Loucy (cell line): ENCODE data around the gene EEPD1.

ENCODE experiments used
- H2AFZ ChIP-seq: fragments of 200-600 bp; sonication (generic); 2 replicates; pipeline ENCODE4 v1.6.0; 2016; ENCODE audit warnings: antibody characterized with exemption, mild to moderate bottlenecking, low read length, moderate library complexity
- H3F3A ChIP-seq: fragments of 200-600 bp; 2 replicates; pipeline ENCODE4 v1.6.0; 2016; ENCODE audit warnings: antibody characterized with exemption, low read depth, mild to moderate bottlenecking
- H3K27me3 ChIP-seq: fragments of 200-600 bp; sonication (generic); 2 replicates; pipeline ENCODE4 v1.6.1; 2014; ENCODE audit warnings: low read length, mild to moderate bottlenecking; ENCODE audit not compliant: insufficient read depth, poor library complexity, severe bottlenecking
- H3K36me3 ChIP-seq: fragments of 200-600 bp; sonication (generic); 2 replicates; pipeline ENCODE4 v1.6.1; 2016; ENCODE audit warnings: low read length; ENCODE audit not compliant: insufficient read depth
- H3K4me1 ChIP-seq: fragments of 200-600 bp; sonication (generic); 2 replicates; pipeline ENCODE4 v1.5.1; 2014; ENCODE audit warnings: low read length, mild to moderate bottlenecking; ENCODE audit not compliant: insufficient read depth, poor library complexity, severe bottlenecking
- H3K4me2 ChIP-seq: fragments of 200-600 bp; sonication (generic); 2 replicates; pipeline ENCODE4 v1.6.0; 2014; ENCODE audit warnings: antibody characterized with exemption, low read length, low read depth, mild to moderate bottlenecking; ENCODE audit not compliant: poor library complexity, severe bottlenecking
- H3K4me3 ChIP-seq: fragments of 200-600 bp; sonication (generic); 2 replicates; pipeline ENCODE4 v1.5.1; 2014; ENCODE audit warnings: low read length, mild to moderate bottlenecking, mixed read lengths; ENCODE audit not compliant: poor library complexity, severe bottlenecking
- H3K79me2 ChIP-seq: fragments of 200-600 bp; sonication (generic); 2 replicates; pipeline ENCODE4 v1.6.1; 2014; ENCODE audit warnings: low read length; ENCODE audit not compliant: insufficient read depth
- H3K9ac ChIP-seq: fragments of 200-600 bp; sonication (generic); 2 replicates; pipeline ENCODE4 v1.6.0; 2014; ENCODE audit warnings: mild to moderate bottlenecking, low read depth, low read length, moderate library complexity; ENCODE audit not compliant: poor library complexity, severe bottlenecking
- H3K9me2 ChIP-seq: fragments of 200-600 bp; sonication (generic); replicated peaks from 2 replicates; pipeline ENCODE4 v1.6.1; 2016; ENCODE audit warnings: low read depth, low read length, mixed read lengths
- H3K9me3 ChIP-seq: fragments of 200-600 bp; sonication (generic); 2 replicates; pipeline ENCODE4 v1.6.1; 2014; ENCODE audit warnings: mild to moderate bottlenecking, antibody characterized with exemption, low read length, low read depth; ENCODE audit not compliant: insufficient read depth
- H4K20me1 ChIP-seq: fragments of 200-600 bp; sonication (generic); 2 replicates; pipeline ENCODE4 v1.6.0; 2014; ENCODE audit warnings: antibody characterized with exemption, low read length, mild to moderate bottlenecking; ENCODE audit not compliant: insufficient read depth, poor library complexity, severe bottlenecking
- EZH2phosphoT487 ChIP-seq: fragments of 200-600 bp; IDR thresholded peaks from 2 replicates; pipeline ENCODE4 v1.6.1; 2018; ENCODE audit warnings: antibody characterized with exemption, mild to moderate bottlenecking, moderate library complexity, borderline replicate concordance
- TF ChIP-seq, protein P1 (sequence below): fragments of 200-600 bp; sonication (generic); conservative IDR thresholded peaks from 2 replicates; pipeline ENCODE4 v1.5.1; 2014; ENCODE audit warnings: mild to moderate bottlenecking, antibody characterized with exemption, low read length

Gene EEPD1

DNA sequence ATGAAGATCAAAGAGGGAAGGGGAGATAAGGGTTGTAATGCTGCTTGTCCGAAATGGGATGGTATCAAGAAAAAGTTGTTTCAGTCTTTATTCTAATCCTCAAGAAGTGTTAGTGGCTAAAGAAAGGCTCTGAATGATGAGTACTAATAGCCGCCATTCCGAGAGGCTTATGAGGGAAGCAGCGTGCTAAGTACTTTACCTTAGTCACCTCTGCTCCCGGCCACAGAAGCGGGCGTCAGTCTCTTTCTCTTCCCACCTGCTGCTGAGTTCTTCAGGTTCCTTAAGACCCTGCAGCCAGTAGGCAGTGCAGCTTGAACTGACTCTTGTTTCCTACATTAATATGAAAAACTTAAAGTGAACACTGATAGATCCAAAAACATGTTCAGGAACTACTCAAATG lies 73.1 kb downstream of the EEPD1 start:
- Histone ChIP-seq H3K4me2 (no peak overlapping the region), H4K20me1 (no peaks in the 10 kb centered on the region), H3K9ac (no peak overlapping the region), H3K79me2 (no peaks in the 10 kb centered on the region), H3F3A (no peaks in the 10 kb centered on the region), H3K4me3 (no peak overlapping the region), H2AFZ (no peak overlapping the region), H3K9me3 (no peaks in the 10 kb centered on the region), H3K27me3 (no peaks in the 10 kb centered on the region), H3K9me2 (no peaks in the 10 kb centered on the region), H3K36me3 (no peaks in the 10 kb centered on the region), H3K4me1 (no peaks in the 10 kb centered on the region)
- TF ChIP-seq, protein P1, sequence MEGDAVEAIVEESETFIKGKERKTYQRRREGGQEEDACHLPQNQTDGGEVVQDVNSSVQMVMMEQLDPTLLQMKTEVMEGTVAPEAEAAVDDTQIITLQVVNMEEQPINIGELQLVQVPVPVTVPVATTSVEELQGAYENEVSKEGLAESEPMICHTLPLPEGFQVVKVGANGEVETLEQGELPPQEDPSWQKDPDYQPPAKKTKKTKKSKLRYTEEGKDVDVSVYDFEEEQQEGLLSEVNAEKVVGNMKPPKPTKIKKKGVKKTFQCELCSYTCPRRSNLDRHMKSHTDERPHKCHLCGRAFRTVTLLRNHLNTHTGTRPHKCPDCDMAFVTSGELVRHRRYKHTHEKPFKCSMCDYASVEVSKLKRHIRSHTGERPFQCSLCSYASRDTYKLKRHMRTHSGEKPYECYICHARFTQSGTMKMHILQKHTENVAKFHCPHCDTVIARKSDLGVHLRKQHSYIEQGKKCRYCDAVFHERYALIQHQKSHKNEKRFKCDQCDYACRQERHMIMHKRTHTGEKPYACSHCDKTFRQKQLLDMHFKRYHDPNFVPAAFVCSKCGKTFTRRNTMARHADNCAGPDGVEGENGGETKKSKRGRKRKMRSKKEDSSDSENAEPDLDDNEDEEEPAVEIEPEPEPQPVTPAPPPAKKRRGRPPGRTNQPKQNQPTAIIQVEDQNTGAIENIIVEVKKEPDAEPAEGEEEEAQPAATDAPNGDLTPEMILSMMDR, result no peak

DNA sequence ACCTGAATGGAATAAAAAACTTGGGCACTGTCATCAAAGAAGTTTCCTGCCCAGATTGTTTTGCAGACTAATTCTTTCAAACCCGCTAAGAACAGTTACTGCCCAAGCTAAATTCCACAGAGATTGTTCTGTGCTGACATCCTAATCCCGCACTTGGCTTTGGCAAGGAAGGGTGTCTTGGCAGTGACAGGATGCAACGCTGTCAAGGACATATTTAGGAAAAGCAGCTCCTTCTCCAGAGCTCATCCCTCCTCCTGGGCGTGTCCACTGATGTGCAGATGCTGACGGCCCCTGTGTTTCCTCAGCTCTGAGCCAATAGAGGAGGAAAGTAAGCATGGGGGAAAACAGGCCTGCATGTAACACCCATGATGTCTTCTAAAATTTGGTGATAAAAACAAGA lies 74.2 kb downstream of the EEPD1 start:
- no peak overlapping the region for H3K9ac ChIP-seq
- H3K4me2 ChIP-seq, result no peak overlapping the region

DNA sequence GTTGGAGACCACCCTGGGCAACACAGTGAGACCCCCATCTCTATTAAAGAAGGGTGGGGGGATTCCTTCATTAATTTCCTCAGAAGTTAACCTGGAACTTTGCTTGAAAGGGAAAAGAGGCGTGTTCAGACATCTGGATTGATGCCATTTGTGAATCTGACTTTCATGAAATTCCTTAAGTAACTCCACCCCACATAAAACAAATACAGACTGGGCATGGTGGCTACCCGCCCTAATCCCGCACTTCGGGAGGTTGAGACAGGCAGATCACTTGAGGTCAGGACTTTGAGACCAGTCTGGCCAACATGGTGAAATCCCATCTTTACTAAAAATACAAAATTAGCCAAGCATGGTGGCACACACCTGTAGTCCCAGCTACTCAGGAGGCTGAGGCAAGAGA lies 75.0 kb downstream of the EEPD1 start:
- no peaks in the 10 kb centered on the region for H3K9me2 ChIP-seq
- H3K9ac ChIP-seq, result no peak overlapping the region
- H3K79me2 ChIP-seq, result no peaks in the 10 kb centered on the region
- H3K4me3 ChIP-seq, result no peak overlapping the region
- no peaks in the 10 kb centered on the region for H3F3A ChIP-seq
- no peaks in the 10 kb centered on the region for H4K20me1 ChIP-seq
- TF ChIP-seq EZH2phosphoT487, result no peak
- TF ChIP-seq, protein P1, result no peak
- H3K4me1 ChIP-seq, result no peaks in the 10 kb centered on the region
- no peaks in the 10 kb centered on the region for H3K9me3 ChIP-seq
- H3K27me3 ChIP-seq, result no peaks in the 10 kb centered on the region
- H3K36me3 ChIP-seq, result no peaks in the 10 kb centered on the region
- no peak overlapping the region for H3K4me2 ChIP-seq
- no peak overlapping the region for H2AFZ ChIP-seq

More for the DNA sequence above, 74.2 kb downstream of the EEPD1 start:
- H3F3A ChIP-seq, result no peaks in the 10 kb centered on the region
- H3K36me3 ChIP-seq, result no peaks in the 10 kb centered on the region
- H3K4me3 ChIP-seq, result no peak overlapping the region
- no peaks in the 10 kb centered on the region for H3K79me2 ChIP-seq
- no peaks in the 10 kb centered on the region for H4K20me1 ChIP-seq
- no peaks in the 10 kb centered on the region for H3K9me2 ChIP-seq
- no peaks in the 10 kb centered on the region for H3K9me3 ChIP-seq
- H3K27me3 ChIP-seq, result no peaks in the 10 kb centered on the region
- no peak overlapping the region for H2AFZ ChIP-seq
- no peaks in the 10 kb centered on the region for H3K4me1 ChIP-seq
- TF ChIP-seq, protein P1, result no peak
- no peak for TF ChIP-seq EZH2phosphoT487
